NCI-H146 (cell line): ENCODE results near the gene IGFL1.
A peak's percentile ranks its signal among the peaks of the same experiment; 100 is the strongest.
"Not testable (repeated sequence)": the region's sequence is repeated elsewhere in the genome, so short reads cannot be mapped to it uniquely, and the experiment has no call there.

Experiments used
- DNase-seq: peaks from one replicate; lab custom pipeline; 2025; lab: John Stamatoyannopoulos, UW

The IGFL1 gene

GRCh38 chr19:46224773-46225172, 4.8 kb upstream of the IGFL1 start:
- DNase-seq = no peak

- no peak for DNase-seq
Observed at GRCh38 chr19:46225558-46226004, 4.0 kb upstream of the IGFL1 start.

- no peak for DNase-seq
Observed at GRCh38 chr19:46226438-46226973, 3.0 kb upstream of the IGFL1 start.

GRCh38 chr19:46232029-46232428, 2.5 kb downstream of the IGFL1 start:
- DNase-seq = no peak

GRCh38 chr19:46232468-46232867, 2.9 kb downstream of the IGFL1 start:
- no peak for DNase-seq

- DNase-seq = no peak
Observed at GRCh38 chr19:46232938-46233621, 3.5 kb downstream of the IGFL1 start.

- DNase-seq = not testable (repeated sequence)
Observed at GRCh38 chr19:46233871-46234270, 4.3 kb downstream of the IGFL1 start.

GRCh38 chr19:46238141-46238540, 8.6 kb downstream of the IGFL1 start:
- DNase-seq = not testable (repeated sequence)

- no peak for DNase-seq
Observed at GRCh38 chr19:46239193-46240024, 9.9 kb downstream of the IGFL1 start.

- peak; percentile 45 for DNase-seq
Observed at GRCh38 chr19:46240693-46241092, 11.2 kb downstream of the IGFL1 start.

- DNase-seq = no peak
Observed at GRCh38 chr19:46241626-46242025, 12.1 kb downstream of the IGFL1 start.

- not testable (repeated sequence) for DNase-seq
Observed at GRCh38 chr19:46243081-46243654, 13.6 kb downstream of the IGFL1 start.

- DNase-seq = no peak
Observed at GRCh38 chr19:46250076-46250735, 20.7 kb downstream of the IGFL1 start.

GRCh38 chr19:46251416-46251815, 21.9 kb downstream of the IGFL1 start:
- DNase-seq = no peak

- no peak for DNase-seq
Observed at GRCh38 chr19:46254776-46255175, 25.2 kb downstream of the IGFL1 start.

GRCh38 chr19:46256855-46257254, 27.3 kb downstream of the IGFL1 start:
- no peak for DNase-seq

- not testable (repeated sequence) for DNase-seq
Observed at GRCh38 chr19:46261501-46261900, 32.0 kb downstream of the IGFL1 start.

GRCh38 chr19:46262684-46263296, 33.2 kb downstream of the IGFL1 start:
- peak; percentile 64 for DNase-seq

GRCh38 chr19:46264801-46265200, 35.3 kb downstream of the IGFL1 start:
- DNase-seq = not testable (repeated sequence)

GRCh38 chr19:46265217-46265828, 35.8 kb downstream of the IGFL1 start:
- DNase-seq = peak; percentile 86

- DNase-seq = no peak
Observed at GRCh38 chr19:46269101-46269500, 39.6 kb downstream of the IGFL1 start.
